H9 (cell line): ENCODE results near the gene MKNK2. TPM values are rescaled to one million over a fixed set of nuclear protein-coding genes. Genes with fewer than 3 reads are reported as not detected.

Experiments
- DNase-seq: peaks from one replicate; pipeline ENCODE4 v3.0.0-alpha.2; 2017
- H2AFZ ChIP-seq: one replicate; pipeline ENCODE4 v1.6.1; 2013; ENCODE audit warnings: mild to moderate bottlenecking, low read length, control low read depth, moderate library complexity
- H2AK5ac ChIP-seq: 2 replicates; pipeline ENCODE4 v1.6.1; 2013; ENCODE audit warnings: low read length, control low read depth, mixed read lengths; ENCODE audit not compliant: insufficient read length
- H2BK120ac ChIP-seq: one replicate; pipeline ENCODE4 v1.6.1; 2013; ENCODE audit warnings: low read depth, mild to moderate bottlenecking, low read length, control low read depth, inconsistent platforms; ENCODE audit not compliant: poor library complexity, severe bottlenecking
- H2BK12ac ChIP-seq: 2 replicates; pipeline ENCODE4 v1.6.1; 2013; ENCODE audit warnings: low read length, control low read depth, mixed read lengths, low read depth; ENCODE audit not compliant: insufficient read length
- H2BK15ac ChIP-seq: 2 replicates; pipeline ENCODE4 v1.6.1; 2013; ENCODE audit warnings: low read depth, low read length, control low read depth
- H2BK20ac ChIP-seq: one replicate; pipeline ENCODE4 v1.6.1; 2013; ENCODE audit warnings: low read depth, mild to moderate bottlenecking, low read length, control low read depth, inconsistent platforms; ENCODE audit not compliant: poor library complexity, severe bottlenecking
- H2BK5ac ChIP-seq: 2 replicates; pipeline ENCODE4 v1.6.1; 2013; ENCODE audit warnings: low read length, control low read depth, mixed read lengths; ENCODE audit not compliant: insufficient read length
- H3K14ac ChIP-seq: 2 replicates; pipeline ENCODE4 v1.6.1; 2013; ENCODE audit warnings: low read length, control low read depth; ENCODE audit not compliant: insufficient read depth
- H3K18ac ChIP-seq: 2 replicates; pipeline ENCODE4 v1.6.1; 2013; ENCODE audit warnings: low read depth, mild to moderate bottlenecking, mixed read lengths, low read length, control low read depth; ENCODE audit not compliant: insufficient read length
- H3K23ac ChIP-seq: 2 replicates; pipeline ENCODE4 v1.6.1; 2013; ENCODE audit warnings: low read length, control low read depth, mixed read lengths, low read depth; ENCODE audit not compliant: insufficient read length
- H3K23me2 ChIP-seq: 2 replicates; pipeline ENCODE4 v1.6.1; 2013; ENCODE audit warnings: low read depth, mild to moderate bottlenecking, mixed read lengths, low read length, control low read depth; ENCODE audit not compliant: insufficient read length, poor library complexity, severe bottlenecking
- H3K27ac ChIP-seq: 2 replicates; pipeline ENCODE4 v1.5.1; 2013; ENCODE audit warnings: low read length, control low read depth, mixed read lengths, low read depth; ENCODE audit not compliant: insufficient read length
- H3K27me3 ChIP-seq: 2 replicates; pipeline ENCODE4 v1.6.1; 2013; ENCODE audit warnings: low read length, control low read depth, inconsistent platforms; ENCODE audit not compliant: insufficient read depth
- H3K4ac ChIP-seq: 2 replicates; pipeline ENCODE4 v1.6.1; 2013; ENCODE audit warnings: low read depth, mild to moderate bottlenecking, control low read depth, inconsistent platforms, low read length, moderate library complexity
- H3K4me1 ChIP-seq: 2 replicates; pipeline ENCODE4 v1.6.1; 2013; ENCODE audit warnings: low read length, control low read depth, inconsistent platforms; ENCODE audit not compliant: insufficient read depth
- H3K4me2 ChIP-seq: 2 replicates; pipeline ENCODE4 v1.6.1; 2013; ENCODE audit warnings: low read length, control low read depth, mixed read lengths; ENCODE audit not compliant: insufficient read length, insufficient read depth
- H3K56ac ChIP-seq: 2 replicates; pipeline ENCODE4 v1.6.1; 2013; ENCODE audit warnings: low read depth, mild to moderate bottlenecking, mixed read lengths, low read length, control low read depth; ENCODE audit not compliant: insufficient read length
- H3K79me1 ChIP-seq: 2 replicates; pipeline ENCODE4 v1.6.1; 2013; ENCODE audit warnings: low read depth, mild to moderate bottlenecking, moderate library complexity, low read length, control low read depth, inconsistent platforms; ENCODE audit not compliant: insufficient read depth, poor library complexity, severe bottlenecking
- H3K79me2 ChIP-seq: 2 replicates; pipeline ENCODE4 v1.6.1; 2013; ENCODE audit warnings: low read length, control low read depth, inconsistent platforms; ENCODE audit not compliant: insufficient read depth
- H3K9ac ChIP-seq: 2 replicates; pipeline ENCODE4 v1.6.1; 2013; ENCODE audit warnings: low read length, control low read depth, mixed read lengths; ENCODE audit not compliant: insufficient read length; ENCODE audit errors: extremely low read depth
- H3K9me3 ChIP-seq: one replicate; pipeline ENCODE4 v1.6.1; 2013; ENCODE audit warnings: low read depth, low read length, inconsistent platforms; ENCODE audit not compliant: control insufficient read depth
- H3T11ph ChIP-seq: one replicate; pipeline ENCODE4 v1.6.1; 2013; ENCODE audit warnings: mild to moderate bottlenecking, low read length, control low read depth, inconsistent platforms
- H4K20me1 ChIP-seq: one replicate; pipeline ENCODE4 v1.6.1; 2013; ENCODE audit not compliant: control insufficient read depth, insufficient read length, insufficient read depth
- H4K5ac ChIP-seq: 2 replicates; pipeline ENCODE4 v1.6.1; 2013; ENCODE audit warnings: low read depth, mild to moderate bottlenecking, mixed read lengths, low read length, control low read depth; ENCODE audit not compliant: insufficient read length
- H4K8ac ChIP-seq: replicated peaks from 2 replicates; pipeline ENCODE4 v1.6.1; 2013; ENCODE audit warnings: low read length, control low read depth, mixed read lengths, low read depth; ENCODE audit not compliant: insufficient read length
- H4K91ac ChIP-seq: 2 replicates; pipeline ENCODE4 v1.6.1; 2013; ENCODE audit warnings: low read depth, mild to moderate bottlenecking, moderate library complexity, mixed read lengths, low read length, control low read depth; ENCODE audit not compliant: insufficient read length
- H3K27ac Mint-ChIP-seq, 3 experiments: 2 replicates in 2 of 3; 3 replicates in 1 of 3; pipeline ENCODE4 v1.8.0; 2020 to 2021; ENCODE audit warnings: mixed read lengths in 3 of 3, mild to moderate bottlenecking in 1 of 3, moderate library complexity in 1 of 3
- H3K27me3 Mint-ChIP-seq: 2 replicates; pipeline ENCODE4 v1.8.0; 2021; ENCODE audit warnings: low read depth, mild to moderate bottlenecking, moderate library complexity, mixed read lengths
- H3K36me3 Mint-ChIP-seq, 3 experiments: 2 replicates in 2 of 3; 3 replicates in 1 of 3; pipeline ENCODE4 v1.8.0; 2020 to 2021; ENCODE audit warnings: low read depth in 3 of 3, mixed read lengths in 3 of 3; ENCODE audit not compliant: insufficient read depth in 1 of 3
- H3K4me1 Mint-ChIP-seq, 2 experiments: 2 replicates each; pipeline ENCODE4 v1.8.0; 2020; ENCODE audit warnings: mixed read lengths in 2 of 2
- H3K4me3 Mint-ChIP-seq, 2 experiments: 2 replicates in 1 of 2; 3 replicates in 1 of 2; pipeline ENCODE4 v1.8.0; 2020 to 2021; ENCODE audit warnings: mild to moderate bottlenecking in 2 of 2, mixed read lengths in 2 of 2, moderate library complexity in 1 of 2
- H3K9me3 Mint-ChIP-seq, 2 experiments: 2 replicates in 1 of 2; 3 replicates in 1 of 2; pipeline ENCODE4 v1.8.0; 2020; ENCODE audit warnings: mild to moderate bottlenecking in 2 of 2, mixed read lengths in 2 of 2, moderate library complexity in 1 of 2
- WGBS: extraction: QIAGEN DNeasy Blood & Tissue Kit; methylation state at CpG from one replicate; pipeline ENCODE4 v1.1.7; 2013; ENCODE audit warnings: missing lambda C conversion rate, low lambda C conversion rate, mixed read lengths; ENCODE audit not compliant: insufficient read length; ENCODE audit errors: extremely low coverage; 5-methylcytosine and 5-hydroxymethylcytosine counted together
- total RNA-seq: library from RNA; stranded (reverse); gene quantifications from 2 replicates; pipeline ENCODE4 v1.2.1, GENCODE V29; 2021
- TF ChIP-seq, protein P1 (sequence below): fragments of 200-600 bp; sonication (generic); conservative IDR thresholded peaks from 3 replicates; pipeline ENCODE4 v1.8.0; 2021; ENCODE audit warnings: antibody characterized with exemption, mild to moderate bottlenecking

Gene MKNK2
- total RNA-seq, 1 experiment from 2014 or later: 153 TPM

DNA sequence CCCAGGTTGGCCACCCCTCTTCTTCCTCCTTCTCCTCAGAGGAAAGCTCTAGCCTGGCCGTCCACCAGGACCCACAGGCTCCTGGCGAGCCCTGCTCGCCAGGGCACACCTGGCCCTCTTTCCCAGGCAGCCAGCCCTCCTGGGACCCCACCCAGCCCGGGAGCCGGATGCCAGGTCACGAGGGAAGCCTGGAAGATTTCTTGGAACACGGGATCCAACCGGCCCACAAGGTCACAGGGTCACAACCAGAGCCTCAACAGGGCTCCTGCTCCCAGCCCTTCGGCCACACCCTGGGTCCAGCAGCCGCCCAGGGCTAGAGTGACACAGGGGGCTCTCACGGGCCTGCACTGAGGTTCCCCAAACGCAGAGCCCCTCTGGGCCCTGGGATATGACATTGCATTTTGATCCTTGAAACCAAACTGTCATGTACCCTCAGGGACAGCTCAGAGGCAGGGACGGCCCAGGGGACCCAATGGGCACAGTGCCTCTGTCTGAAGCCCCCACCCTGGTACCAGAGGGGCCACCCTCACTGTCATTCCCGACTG, 5.5 kb downstream of the MKNK2 start:
- H4K5ac ChIP-seq: no peak overlapping the region
- H3K9me3 ChIP-seq: no peaks in the 10 kb centered on the region
- no peak overlapping the region for H3K14ac ChIP-seq
- no peak overlapping the region for H2BK120ac ChIP-seq
- no peak overlapping the region for H2BK5ac ChIP-seq
- no CpG with 5 or more reads among the region's 14 CpGs for WGBS
- H2BK15ac ChIP-seq: no peak overlapping the region
- no peak overlapping the region for H3K4ac ChIP-seq
- H3K27ac Mint-ChIP-seq: no peak overlapping the region
- TF ChIP-seq, protein P1, sequence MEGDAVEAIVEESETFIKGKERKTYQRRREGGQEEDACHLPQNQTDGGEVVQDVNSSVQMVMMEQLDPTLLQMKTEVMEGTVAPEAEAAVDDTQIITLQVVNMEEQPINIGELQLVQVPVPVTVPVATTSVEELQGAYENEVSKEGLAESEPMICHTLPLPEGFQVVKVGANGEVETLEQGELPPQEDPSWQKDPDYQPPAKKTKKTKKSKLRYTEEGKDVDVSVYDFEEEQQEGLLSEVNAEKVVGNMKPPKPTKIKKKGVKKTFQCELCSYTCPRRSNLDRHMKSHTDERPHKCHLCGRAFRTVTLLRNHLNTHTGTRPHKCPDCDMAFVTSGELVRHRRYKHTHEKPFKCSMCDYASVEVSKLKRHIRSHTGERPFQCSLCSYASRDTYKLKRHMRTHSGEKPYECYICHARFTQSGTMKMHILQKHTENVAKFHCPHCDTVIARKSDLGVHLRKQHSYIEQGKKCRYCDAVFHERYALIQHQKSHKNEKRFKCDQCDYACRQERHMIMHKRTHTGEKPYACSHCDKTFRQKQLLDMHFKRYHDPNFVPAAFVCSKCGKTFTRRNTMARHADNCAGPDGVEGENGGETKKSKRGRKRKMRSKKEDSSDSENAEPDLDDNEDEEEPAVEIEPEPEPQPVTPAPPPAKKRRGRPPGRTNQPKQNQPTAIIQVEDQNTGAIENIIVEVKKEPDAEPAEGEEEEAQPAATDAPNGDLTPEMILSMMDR: no peak
- peaks cover 7 to 15% (median 13%) of the 10 kb centered on the region in 3 experiments for H3K36me3 Mint-ChIP-seq
- no peak overlapping the region for H2AK5ac ChIP-seq
- peaks cover 7% of the 10 kb centered on the region for H3K79me1 ChIP-seq
- H4K91ac ChIP-seq: no peak overlapping the region
- no peak overlapping the region for H3T11ph ChIP-seq
- H3K23ac ChIP-seq: no peak overlapping the region
- no peak overlapping the region for H3K56ac ChIP-seq
- H3K27ac ChIP-seq: no peak overlapping the region
- H3K23me2 ChIP-seq: peaks cover 9% of the 10 kb centered on the region
- H4K20me1 ChIP-seq: peaks cover 4% of the 10 kb centered on the region
- no peaks in the 10 kb centered on the region; the same call in 1 of the 2 replicates for H3K4me1 ChIP-seq
- H3K4me1 Mint-ChIP-seq: peaks cover 12 to 21% of the 10 kb centered on the region in 2 experiments
- no peak for DNase-seq
- H2BK12ac ChIP-seq: no peak overlapping the region
- H2AFZ ChIP-seq: no peak overlapping the region
- H3K27me3 Mint-ChIP-seq: no peaks in the 10 kb centered on the region
- H3K18ac ChIP-seq: no peak overlapping the region
- H3K27me3 ChIP-seq: no peaks in the 10 kb centered on the region
- no peak overlapping the region for H4K8ac ChIP-seq
- H3K4me3 Mint-ChIP-seq: no peak overlapping the region
- no peaks in the 10 kb centered on the region for H3K9me3 Mint-ChIP-seq
- peaks cover 11% of the 10 kb centered on the region; the same call in 1 of the 2 replicates for H3K79me2 ChIP-seq
- H2BK20ac ChIP-seq: no peak overlapping the region
- H3K9ac ChIP-seq: no peak overlapping the region
- no peak overlapping the region for H3K4me2 ChIP-seq
